Measurements from ENCODE around the gene HDAC4. TPM values are rescaled to one million over a fixed set of nuclear protein-coding genes. Genes with fewer than 3 reads are reported as not detected.

HDAC4 gene
- total RNA-seq, 1 donor from 2014 or later: 7.8 TPM

- no peak for DNase-seq (ENCODE audit: low read depth)
- no peaks in the 10 kb centered on the region for H3K36me3 ChIP-seq (ENCODE audit: control insufficient read depth, insufficient read depth, low read length)
- no peak overlapping the region for H3K4me3 ChIP-seq (ENCODE audit: low read depth, low read length)
- H3K27me3 ChIP-seq (ENCODE audit: control insufficient read depth, insufficient read depth, low read length): no peaks in the 10 kb centered on the region
- no peak for TF ChIP-seq CTCF (IDR thresholded peaks at IDR 0.05; ENCODE audit: insufficient read depth, low read length, poor library complexity, severe bottlenecking)
Observed at GRCh38 chr2:239206851-239207250, 194.0 kb downstream of the HDAC4 start.

- no peak overlapping the region for H3K4me3 ChIP-seq (ENCODE audit: low read depth, low read length)
- TF ChIP-seq CTCF (IDR thresholded peaks at IDR 0.05; ENCODE audit: insufficient read depth, low read length, poor library complexity, severe bottlenecking): no peak
- no peaks in the 10 kb centered on the region for H3K27me3 ChIP-seq (ENCODE audit: control insufficient read depth, insufficient read depth, low read length)
- no peak for DNase-seq (ENCODE audit: low read depth)
- no peaks in the 10 kb centered on the region for H3K36me3 ChIP-seq (ENCODE audit: control insufficient read depth, insufficient read depth, low read length)
Observed at GRCh38 chr2:239206042-239206441, 194.8 kb downstream of the HDAC4 start.

- H3K27me3 ChIP-seq (ENCODE audit: control insufficient read depth, insufficient read depth, low read length): no peaks in the 10 kb centered on the region
- no peak overlapping the region for H3K4me3 ChIP-seq (ENCODE audit: low read depth, low read length)
- TF ChIP-seq CTCF (IDR thresholded peaks at IDR 0.05; ENCODE audit: insufficient read depth, low read length, poor library complexity, severe bottlenecking): no peak
- no peaks in the 10 kb centered on the region for H3K36me3 ChIP-seq (ENCODE audit: control insufficient read depth, insufficient read depth, low read length)
- no peak for DNase-seq (ENCODE audit: low read depth)
Observed at GRCh38 chr2:239204876-239205468, 195.8 kb downstream of the HDAC4 start.

GRCh38 chr2:239204136-239204875, 196.5 kb downstream of the HDAC4 start:
- Histone ChIP-seq H3K4me3 (ENCODE audit: low read depth, low read length) (no peak overlapping the region), H3K27me3 (ENCODE audit: control insufficient read depth, insufficient read depth, low read length) (no peaks in the 10 kb centered on the region), H3K36me3 (ENCODE audit: control insufficient read depth, insufficient read depth, low read length) (no peaks in the 10 kb centered on the region)
- DNase-seq (ENCODE audit: low read depth): no peak
- TF ChIP-seq CTCF (IDR thresholded peaks at IDR 0.05; ENCODE audit: insufficient read depth, low read length, poor library complexity, severe bottlenecking): no peak

GRCh38 chr2:239203443-239204135, 197.2 kb downstream of the HDAC4 start:
- Histone ChIP-seq H3K36me3 (ENCODE audit: control insufficient read depth, insufficient read depth, low read length) (no peaks in the 10 kb centered on the region), H3K27me3 (ENCODE audit: control insufficient read depth, insufficient read depth, low read length) (no peaks in the 10 kb centered on the region), H3K4me3 (ENCODE audit: low read depth, low read length) (no peak overlapping the region)
- no peak for DNase-seq (ENCODE audit: low read depth)
- TF ChIP-seq CTCF (IDR thresholded peaks at IDR 0.05; ENCODE audit: insufficient read depth, low read length, poor library complexity, severe bottlenecking): no peak

Data from kidney epithelial cell (primary cell).